Stimulated activated naive CD4-positive, alpha-beta T cell treated with Interleukin-2 at 50 U/mL for 16 hours (primary cell): ENCODE results near the gene TRNP1.
"Not testable (repeated sequence)": the region's sequence is repeated elsewhere in the genome, so short reads cannot be mapped to it uniquely, and the experiment has no call there.

Experiments
- DNase-seq: peaks from one replicate; lab custom pipeline; 2025; lab: John Stamatoyannopoulos, UW

Gene TRNP1

DNA sequence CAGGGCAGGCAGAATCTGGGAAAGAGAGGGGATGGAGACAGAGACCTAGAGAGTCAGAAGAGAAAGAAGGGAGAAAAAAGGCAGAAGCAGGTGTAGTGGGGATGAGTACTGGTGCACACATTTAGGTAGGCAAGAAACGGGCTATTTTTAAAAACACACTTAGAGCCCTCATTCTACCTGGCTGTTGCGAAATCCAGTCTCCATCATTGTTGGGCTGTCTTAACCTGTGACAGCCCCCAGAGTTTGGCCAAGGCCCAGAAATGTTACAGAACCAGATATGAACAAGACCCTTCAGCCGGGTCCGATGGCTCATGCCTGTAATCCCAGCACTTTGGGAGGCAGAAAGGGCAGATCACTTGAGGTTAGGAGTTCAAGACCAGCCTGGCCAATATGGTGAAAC, 20.7 kb upstream of the TRNP1 start:
- no peak for DNase-seq

DNA sequence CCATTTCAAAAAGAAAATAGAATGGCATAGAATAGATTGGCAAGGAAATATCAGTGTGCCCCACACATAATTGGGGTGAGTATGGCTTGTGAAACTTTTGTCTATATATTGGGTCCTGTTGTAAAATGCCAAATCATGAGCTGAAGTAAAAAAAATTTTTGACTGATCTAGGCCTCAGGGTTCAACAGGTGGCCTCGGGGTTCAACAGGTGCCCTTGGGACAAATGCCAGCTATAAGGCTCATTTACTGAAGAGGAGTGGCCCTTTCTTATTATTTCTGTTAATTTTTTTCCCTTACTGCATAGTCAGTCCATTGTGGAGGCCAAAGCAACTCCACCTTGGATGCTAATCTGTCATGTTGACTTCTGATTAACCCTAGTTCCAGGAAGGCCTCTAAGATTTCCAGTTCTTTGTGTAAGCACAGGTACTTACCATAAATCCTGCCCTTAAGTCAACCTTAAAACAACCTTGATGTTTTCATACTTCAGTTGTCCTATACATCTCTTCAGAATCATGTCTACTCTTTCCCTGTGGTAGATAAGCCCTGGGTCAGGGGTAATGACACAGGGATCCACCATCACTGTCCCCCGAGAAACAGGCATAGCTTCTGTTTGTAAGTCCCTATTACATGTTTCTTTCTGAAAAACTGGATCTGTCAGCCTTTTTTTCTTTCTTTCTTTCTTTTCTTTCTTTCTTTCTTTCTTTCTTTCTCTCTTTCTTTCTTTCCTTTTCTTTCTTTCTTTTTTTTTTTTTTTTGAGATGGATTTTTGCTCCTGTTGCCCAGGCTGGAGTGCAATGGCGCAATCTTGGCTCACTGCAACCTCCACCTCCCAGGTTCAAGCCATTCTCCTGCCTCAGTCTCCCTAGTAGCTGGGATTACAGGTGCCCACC, 16.6 kb upstream of the TRNP1 start:
- DNase-seq, result no peak

DNA sequence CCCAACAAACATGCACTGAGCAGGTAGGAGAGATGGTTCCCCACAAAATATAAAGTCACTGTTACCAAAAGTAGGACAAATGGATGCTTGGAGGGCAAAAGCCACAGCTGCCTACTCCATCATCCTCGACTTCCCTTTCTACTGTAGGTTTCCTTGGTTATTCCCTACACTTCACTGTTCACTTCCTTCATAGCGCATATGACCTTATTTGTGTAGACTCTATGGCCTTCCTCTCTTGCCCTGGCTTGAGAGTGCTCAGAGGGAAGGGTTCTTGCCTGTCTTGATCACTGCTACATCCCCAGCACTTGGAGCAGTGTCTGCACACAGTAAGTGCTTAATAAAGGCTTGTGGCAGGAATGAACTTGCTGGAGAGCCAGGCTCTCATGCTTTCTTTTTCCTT, 14.6 kb upstream of the TRNP1 start:
- no peak for DNase-seq

DNA sequence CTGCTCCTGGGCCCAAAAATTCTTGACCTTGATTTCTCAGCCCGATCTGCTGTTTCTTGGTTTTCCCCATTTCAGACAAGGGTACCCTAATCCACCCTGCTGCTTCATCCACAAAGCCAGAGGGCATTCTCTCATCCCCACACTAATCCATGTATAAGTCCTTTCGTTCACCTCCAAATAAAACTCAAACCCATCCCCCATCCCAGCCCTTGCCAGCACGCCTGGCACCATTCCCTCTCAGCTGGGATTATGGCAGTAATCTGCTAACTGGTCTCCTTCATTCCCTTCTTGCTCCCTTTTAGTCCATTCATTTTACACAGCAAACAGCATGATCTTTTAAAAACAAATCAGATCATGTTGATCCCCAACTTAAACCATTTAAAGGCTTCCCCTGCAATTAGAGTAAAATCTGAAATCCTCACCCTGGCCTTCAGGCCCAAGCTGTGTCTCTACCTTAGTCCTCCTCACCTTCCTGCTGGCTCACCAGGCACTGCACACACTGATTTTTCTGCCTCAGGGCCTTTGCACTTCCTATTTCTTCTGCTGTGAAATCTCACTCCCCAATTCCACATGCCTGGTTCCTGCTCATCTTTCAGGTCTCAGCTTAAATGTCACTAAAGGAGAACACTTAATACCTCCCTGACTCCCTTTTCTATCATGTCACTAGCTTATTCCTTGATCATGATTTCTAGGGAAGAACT, 12.2 kb upstream of the TRNP1 start:
- DNase-seq, result no peak

DNA sequence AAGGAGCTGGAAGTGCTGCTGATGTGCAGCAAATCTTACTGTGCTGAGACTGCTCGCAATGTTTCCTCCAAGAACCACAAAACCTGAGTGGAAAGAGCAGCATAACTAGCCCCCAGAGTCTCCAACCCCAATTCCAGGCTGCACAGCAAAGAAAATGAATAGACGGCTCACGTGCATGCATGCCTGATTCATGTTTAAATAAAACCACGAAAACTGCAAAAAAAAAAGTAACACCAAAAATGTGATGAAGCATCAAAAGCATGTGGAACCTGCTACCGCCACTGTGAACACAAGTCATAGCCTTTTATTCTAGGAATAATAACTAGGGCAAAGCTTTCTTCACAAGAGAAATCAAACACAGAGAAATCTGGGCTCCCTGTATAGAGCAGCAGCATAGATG, 9.6 kb upstream of the TRNP1 start:
- DNase-seq, result no peak

DNA sequence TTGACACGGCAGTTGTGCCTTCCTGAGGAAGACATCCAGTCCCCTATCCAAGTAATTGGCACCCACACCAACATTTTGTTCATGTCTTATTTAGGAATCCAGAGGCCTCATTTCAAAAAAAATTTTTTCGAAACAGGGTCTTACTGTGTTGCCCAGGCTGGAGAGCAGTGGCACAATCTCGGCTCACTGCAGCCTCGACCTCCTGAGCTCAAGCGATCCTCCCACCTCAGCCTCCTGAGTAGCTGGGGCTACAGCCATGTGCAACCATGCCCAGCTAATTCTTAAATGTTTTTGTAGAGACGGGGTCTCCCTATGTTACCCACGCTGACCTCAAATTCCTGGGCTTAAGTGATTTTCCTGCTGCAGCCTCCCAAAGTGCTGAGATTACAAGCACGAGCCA, 9.2 kb upstream of the TRNP1 start:
- no peak for DNase-seq

DNA sequence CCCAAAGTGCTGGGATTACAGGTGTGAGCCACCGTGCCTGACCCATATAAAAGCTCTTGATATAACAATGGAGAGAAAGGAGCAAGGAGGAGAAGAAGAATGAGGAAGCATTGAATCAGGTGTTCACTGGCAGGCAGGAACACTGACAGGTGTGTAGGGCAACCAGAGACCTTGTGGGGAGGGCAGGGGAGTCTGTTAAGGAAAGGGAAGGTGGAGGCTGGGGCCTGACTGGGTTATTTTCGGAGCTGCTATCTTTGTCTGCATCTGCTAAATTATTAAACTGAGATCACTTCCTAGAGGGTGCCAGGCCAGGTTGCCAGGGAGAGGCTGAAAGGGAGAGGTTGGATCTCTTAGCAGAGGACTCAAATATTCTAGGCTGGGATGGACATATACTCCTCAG, 6.8 kb upstream of the TRNP1 start:
- DNase-seq, result no peak

DNA sequence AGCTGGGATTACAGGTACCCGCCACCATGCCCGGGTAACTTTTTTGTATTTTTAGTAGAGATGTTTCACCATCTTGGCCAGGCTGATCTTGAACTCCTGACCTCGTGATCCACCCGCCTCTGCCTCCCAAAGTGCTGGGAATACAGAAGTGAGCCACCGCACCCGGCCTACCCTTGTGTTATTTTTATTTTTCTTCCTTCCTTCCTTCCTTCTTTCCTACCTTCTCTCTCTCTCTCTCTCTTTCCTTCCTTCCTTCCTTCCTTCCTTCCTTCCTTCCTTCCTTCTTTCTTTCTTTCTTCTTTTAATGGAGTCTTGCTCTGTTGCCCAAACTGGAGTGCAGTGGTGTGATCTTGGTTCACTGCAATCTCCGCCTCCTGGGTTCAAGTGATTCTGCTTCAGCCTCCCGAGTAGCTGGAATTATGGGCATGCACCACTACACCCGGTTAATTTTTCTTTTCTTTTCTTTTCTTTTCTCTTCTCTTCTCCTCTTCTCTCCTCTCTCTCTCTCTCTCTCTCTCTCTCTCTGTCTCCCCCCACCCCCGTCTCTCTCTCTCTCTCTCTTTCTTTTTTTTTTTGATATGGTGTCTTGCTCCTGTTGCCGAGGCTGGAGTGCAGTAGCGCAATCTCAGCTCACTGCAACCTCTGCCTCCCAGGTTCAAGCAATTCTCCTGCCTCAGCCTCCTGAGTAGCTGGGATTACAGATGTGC, 3.9 kb upstream of the TRNP1 start:
- DNase-seq, result not testable (repeated sequence)

DNA sequence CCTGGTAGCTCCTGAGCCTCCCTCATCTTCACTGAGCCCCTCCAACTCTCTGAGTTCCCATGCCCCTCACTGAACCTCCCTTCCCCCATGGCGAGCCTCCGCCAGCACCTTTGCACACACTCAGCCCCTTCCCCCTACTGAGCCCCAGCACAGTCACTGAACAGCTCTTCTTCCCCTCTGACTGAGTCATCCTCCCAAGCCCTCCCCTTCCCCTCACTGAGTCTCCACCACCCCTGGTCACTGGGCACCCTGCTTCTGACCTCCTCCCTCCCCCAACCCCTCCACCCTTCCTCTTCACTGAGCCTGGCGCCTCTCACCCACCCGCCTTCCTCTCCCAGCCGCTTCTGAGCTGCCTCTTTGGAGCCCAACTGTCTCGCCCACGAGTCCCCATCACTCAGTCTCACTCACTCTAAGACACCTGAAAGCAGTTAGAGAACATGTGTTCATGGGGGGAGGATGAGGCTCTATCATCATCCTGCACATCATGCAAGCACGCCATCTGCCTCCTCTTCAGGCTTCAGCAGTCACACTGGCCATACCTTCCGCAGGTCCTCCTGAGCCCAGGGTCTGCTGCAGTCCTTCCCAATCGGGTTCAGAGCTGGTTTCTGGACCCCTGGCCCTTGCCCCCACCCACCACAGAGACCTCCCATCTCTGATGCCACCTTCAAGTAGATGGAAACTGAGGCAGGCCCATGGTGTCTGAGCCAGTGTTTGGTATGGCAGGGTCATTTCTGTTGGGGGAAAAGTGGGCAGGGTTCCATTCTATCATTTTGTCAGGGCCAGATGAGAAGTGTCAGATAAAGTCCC, 2.0 kb upstream of the TRNP1 start:
- DNase-seq, result no peak

DNA sequence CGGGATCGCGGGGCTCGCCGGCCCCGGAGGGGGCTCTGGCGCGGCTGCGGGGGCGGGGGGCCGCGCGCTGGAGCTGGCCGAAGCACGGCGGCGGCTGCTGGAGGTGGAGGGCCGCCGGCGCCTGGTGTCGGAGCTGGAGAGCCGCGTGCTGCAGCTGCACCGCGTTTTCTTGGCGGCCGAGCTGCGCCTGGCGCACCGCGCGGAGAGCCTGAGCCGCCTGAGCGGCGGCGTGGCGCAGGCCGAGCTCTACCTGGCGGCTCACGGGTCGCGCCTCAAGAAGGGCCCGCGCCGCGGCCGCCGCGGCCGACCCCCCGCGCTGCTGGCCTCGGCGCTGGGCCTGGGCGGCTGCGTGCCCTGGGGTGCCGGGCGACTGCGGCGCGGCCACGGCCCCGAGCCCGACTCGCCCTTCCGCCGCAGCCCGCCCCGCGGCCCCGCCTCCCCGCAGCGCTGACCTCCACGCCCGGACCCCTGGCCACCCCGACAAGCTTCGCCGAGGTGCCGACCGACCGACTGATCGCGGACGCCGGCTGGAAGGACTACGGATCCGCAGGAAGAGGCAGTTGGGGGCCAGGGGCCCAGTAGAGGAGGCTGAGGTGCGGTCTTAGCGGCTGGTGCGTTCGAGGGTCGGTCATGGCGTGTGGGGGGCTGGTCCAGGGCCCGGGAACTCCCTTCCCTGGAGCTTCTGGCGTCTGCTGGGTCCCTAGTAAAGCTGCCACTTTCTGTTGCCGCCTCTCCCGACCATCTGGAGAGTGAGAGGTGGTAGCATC, 711 bp downstream of the TRNP1 start:
- peak; percentile 22 for DNase-seq

DNA sequence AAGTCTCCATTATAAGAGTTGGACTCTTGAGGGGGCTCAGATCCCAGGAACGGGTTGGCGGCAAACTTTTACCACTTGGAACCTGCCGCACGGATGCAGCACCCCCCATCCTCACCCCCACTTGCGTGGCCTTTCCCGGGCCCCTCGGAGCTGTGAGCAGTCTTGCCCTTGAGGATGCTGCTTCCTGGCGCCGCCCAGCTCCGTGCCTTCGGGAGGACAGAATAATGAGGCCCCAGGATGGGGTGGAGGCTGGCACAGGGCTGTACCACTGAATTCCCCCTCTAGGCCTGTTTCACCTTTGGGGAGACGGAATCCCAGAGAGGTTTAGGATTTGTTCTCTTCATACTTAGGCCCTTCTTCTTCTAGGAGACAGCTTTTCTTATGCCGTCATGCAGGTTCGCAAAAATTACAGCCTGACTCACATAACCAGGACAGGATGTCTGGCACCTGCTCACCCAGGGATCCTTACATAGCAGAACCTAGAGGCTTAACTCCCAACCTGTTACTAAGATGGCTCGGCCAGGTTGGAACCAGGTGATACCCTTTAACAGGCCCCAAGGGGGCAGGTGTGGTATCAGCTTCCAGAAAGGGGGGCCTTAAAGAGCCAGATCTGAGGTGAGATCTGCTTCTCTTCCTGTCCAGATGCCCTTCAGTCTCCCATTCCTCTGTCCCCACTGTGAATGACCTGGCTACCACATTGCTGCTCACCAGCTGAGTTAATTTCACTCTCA, 1.5 kb downstream of the TRNP1 start:
- no peak for DNase-seq

DNA sequence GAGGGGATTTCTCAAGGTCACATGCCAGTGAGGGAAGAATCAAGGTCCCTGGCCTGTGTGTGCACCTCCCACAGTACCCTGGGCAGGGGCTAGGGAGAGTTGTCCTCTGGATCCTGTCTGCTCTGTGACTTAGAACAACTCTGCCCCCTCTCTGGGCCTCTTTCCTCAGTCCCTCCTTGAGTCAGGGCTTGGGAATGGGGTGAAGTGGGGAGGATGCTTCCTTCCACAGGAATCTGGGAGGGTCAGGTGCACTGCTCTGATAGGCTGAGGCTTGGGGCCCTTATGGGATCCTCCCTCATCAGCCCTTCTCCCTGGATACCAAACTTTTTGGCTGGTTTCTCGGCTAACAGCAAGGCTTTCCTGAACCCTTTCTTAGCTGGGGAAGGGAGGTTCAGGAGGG, 2.5 kb downstream of the TRNP1 start:
- no peak for DNase-seq

DNA sequence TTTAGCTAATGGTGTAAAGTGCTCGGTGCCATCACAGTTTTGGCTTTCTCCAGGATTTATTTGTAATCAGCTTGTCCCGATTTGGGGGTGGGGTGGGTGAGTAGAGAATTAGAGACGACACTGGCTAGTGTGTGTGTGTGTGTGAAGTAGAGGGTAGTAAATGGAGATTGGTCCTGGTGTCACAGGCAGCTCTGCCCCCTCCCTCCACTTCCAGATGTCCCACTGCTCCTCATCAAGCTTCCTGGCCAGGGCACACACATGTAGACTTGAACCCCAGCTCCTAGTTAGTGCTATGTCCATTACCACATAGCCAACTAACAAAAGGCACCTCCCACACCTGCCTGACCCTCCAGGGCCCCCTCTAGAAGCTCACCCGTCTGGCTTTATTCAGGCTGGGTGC, 3.2 kb downstream of the TRNP1 start:
- DNase-seq, result no peak

DNA sequence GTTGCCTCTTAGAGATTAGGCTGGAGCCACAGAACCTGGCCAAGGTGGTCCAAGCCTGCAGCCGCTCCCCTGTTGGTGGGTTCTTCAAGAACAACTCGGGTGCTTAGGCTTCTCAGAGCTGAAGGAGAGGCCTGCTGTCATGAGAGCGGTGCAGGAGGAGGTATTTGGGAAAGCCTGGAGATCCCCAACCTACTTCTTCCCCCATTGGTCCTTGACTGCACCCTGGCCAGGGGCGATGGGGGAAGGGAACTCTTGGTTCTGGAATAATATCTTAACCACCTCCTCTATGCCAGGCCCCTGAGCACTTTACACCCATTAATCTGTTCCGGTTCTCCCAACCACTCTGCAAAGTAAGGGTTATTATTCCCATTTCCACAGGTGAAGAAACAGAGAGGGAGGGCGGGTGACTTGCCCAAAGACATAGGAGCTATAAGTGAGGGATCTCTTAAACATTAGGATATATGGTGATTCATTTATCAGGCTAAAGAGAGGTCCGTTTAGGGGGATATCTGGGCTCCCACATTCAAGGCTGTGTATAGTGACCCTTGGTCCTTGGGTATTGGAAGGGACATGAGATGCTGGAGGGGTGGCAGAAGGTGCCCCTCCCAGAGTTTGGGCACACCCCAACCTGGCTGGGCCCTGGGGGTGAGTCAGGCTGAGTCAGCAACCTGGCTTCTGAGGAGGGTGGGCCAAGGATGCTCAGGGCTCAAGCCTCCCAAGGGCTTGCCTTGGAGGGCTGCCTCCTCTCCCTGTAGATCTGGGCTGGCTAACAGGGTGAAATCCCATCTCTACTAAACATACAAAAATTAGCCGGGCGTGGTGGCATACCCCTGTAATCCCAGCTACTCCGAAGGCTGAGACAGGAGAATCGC, 5.2 kb downstream of the TRNP1 start:
- no peak for DNase-seq

DNA sequence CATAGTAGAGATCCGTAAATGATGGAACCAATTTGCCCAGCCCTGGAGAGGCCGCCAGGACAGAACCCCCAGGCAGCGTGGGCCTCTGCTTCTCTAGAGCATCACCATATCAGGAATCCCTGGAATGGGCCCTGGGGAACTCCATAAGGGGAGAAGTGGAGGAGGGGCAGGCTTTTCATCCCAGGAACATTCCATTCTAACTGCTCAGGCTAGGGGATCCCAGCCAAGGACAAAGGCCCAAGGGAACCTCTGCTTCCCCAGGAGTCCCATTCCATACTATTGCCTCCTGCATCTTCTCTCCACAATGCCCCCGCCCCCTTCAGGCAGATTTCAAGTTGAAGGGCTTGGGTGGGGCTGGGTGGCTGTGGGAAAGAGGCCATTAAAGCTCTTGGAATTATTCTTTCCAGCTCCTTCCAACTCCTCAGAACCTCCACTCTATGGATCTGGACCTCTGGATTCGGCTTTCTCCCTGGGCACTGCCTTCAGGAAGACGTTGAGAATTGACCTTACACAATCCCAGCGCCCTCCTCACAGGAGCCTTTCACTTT, 6.0 kb downstream of the TRNP1 start:
- no peak for DNase-seq

DNA sequence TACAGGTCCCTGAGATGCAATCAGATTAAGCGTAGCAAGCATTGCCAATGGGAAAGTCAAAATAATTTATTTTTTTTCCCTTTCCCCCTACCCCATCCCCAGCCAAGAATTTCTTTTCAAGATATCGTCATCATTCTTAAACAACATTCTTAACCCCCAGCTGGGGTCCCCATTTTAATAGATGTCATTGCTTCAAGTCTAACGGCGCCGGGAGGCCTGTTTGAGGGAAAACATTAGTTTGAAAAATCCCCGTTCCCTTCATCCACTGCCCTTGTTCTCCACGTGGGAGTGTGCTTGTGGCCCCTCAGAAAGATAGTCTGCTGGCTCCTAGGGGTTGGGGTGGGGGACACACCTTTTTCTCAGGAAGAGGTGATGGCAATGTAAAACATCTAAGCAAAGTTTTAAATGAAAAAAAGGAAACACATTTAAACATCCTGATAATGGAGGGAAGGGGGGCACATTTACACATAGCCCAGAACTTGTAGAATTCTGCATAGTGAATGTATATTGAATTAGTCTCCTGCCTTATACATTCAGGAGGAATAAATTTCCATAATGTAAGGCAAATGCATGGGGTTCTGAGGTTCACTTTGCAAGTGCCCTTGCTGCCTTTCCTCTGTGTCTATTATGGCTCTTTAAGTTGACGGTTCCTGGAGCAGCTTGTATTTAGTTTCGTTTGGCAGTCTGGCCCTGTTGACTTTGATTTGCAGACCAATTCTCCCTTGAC, 6.8 kb downstream of the TRNP1 start:
- no peak for DNase-seq

DNA sequence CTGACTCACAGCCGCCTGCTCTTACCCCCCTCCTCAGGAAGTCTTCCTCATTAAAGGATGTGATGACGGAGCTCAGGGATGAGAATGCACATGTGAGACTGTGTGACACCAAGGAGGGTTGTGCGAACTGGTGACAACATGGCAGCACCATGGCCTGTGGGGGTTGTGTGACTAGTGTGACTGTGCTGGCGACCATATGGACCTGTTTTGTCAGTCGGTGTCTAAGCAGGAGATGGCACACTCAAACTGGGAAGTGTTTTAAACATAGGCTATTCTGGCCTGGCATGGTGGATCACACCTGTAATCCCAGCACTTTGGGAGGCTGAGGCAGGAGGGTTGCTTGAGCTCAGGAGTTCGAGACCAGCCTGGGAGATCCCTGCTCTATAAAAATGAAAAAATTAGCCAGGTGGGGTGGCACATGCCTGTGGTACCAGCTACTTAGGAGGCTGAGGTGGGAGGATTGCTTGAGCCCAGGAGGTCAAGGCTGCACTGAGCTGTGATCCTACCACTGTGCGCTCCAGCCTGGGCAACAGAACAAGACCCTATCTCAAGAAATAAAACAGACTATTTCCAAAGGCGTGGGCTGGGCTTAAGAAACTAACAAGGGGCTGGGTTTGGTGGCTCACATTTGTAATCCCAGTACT, 7.4 kb downstream of the TRNP1 start:
- DNase-seq, result no peak
